H1 (cell line): ENCODE measurements around the gene LDLRAD4. TPM values are rescaled to one million over a fixed set of nuclear protein-coding genes. Genes with fewer than 3 reads are reported as not detected.
"Not testable (repeated sequence)": the region's sequence is repeated elsewhere in the genome, so short reads cannot be mapped to it uniquely, and the experiment has no call there.

Experiments used
- CTCF ChIA-PET: fragments of 300-600 bp; sonication (Branson Sonifier 250); formaldehyde crosslinking; loops from one replicate; lab custom pipeline; 2021; ENCODE audit not compliant: partially characterized antibody; lab: Charles Lee
- POLR2A ChIA-PET: fragments of 300-600 bp; sonication (Branson Sonifier 250); formaldehyde crosslinking; loops from one replicate; lab custom pipeline; 2021; ENCODE audit warnings: inconsistent platforms; ENCODE audit not compliant: partially characterized antibody; lab: Charles Lee
- DNase-seq, 2 experiments: peaks; one replicate each; pipeline versions ENCODE4 v3.0.0 to v3.0.0-alpha.2; 2010 to 2022; ENCODE audit warnings: low spot score in 2 of 2, low read depth in 1 of 2, mixed read lengths in 1 of 2
- FAIRE-seq: peaks from 2 replicates; lab custom pipeline; 2011; peaks lifted over from hg19 to GRCh38; lab: Jason Lieb, UNC
- H2AFZ ChIP-seq: 2 replicates; pipeline ENCODE4 v1.8.1; 2012; ENCODE audit warnings: low read length, inconsistent platforms
- H2AK5ac ChIP-seq: 2 replicates; pipeline ENCODE4 v1.6.1; 2013; ENCODE audit warnings: low read depth, low read length
- H2BK120ac ChIP-seq: replicated peaks from 2 replicates; pipeline ENCODE3; 2013; ENCODE audit warnings: low read depth, low read length, inconsistent platforms
- H2BK12ac ChIP-seq: 2 replicates; pipeline ENCODE4 v1.6.1; 2013; ENCODE audit warnings: low read depth, low read length
- H2BK15ac ChIP-seq: 2 replicates; pipeline ENCODE4 v1.6.1; 2013; ENCODE audit warnings: low read length
- H2BK20ac ChIP-seq: 2 replicates; pipeline ENCODE4 v1.6.1; 2013; ENCODE audit warnings: low read length
- H2BK5ac ChIP-seq: 2 replicates; pipeline ENCODE4 v1.6.1; 2013; ENCODE audit warnings: low read depth, low read length
- H3K14ac ChIP-seq: 2 replicates; pipeline ENCODE4 v1.6.1; 2013; ENCODE audit warnings: inconsistent platforms; ENCODE audit not compliant: insufficient read length
- H3K18ac ChIP-seq: 2 replicates; pipeline ENCODE4 v1.6.1; 2013; ENCODE audit warnings: low read length; ENCODE audit errors: extremely low read depth
- H3K23ac ChIP-seq: 2 replicates; pipeline ENCODE4 v1.6.1; 2013; ENCODE audit warnings: inconsistent platforms; ENCODE audit not compliant: insufficient read length
- H3K23me2 ChIP-seq: 2 replicates; pipeline ENCODE4 v1.6.1; 2013; ENCODE audit warnings: low read depth, low read length
- H3K27ac ChIP-seq: 2 replicates; pipeline ENCODE4 v1.6.1; 2011; ENCODE audit warnings: low read depth, low read length, inconsistent platforms
- H3K27me3 ChIP-seq, 4 experiments: replicated peaks in 1 of 4; 1 replicate in 1 of 4; 2 replicates in 3 of 4; pipeline versions ENCODE4 v1.6.1 to v1.8.1; 2011 to 2013; ENCODE audit warnings: low read length in 3 of 4, mild to moderate bottlenecking in 3 of 4, inconsistent platforms in 2 of 4, mixed read lengths in 2 of 4, moderate library complexity in 1 of 4; ENCODE audit not compliant: control insufficient read depth in 3 of 4, insufficient read depth in 3 of 4; ENCODE audit errors: extremely low read depth in 1 of 4
- H3K36me3 ChIP-seq, 4 experiments: 2 replicates each; pipeline versions ENCODE4 v1.6.1 to v1.8.1; 2011 to 2013; ENCODE audit warnings: mild to moderate bottlenecking in 4 of 4, low read length in 3 of 4, moderate library complexity in 2 of 4, control low read depth in 1 of 4, inconsistent platforms in 1 of 4; ENCODE audit not compliant: insufficient read depth in 4 of 4, control insufficient read depth in 2 of 4
- H3K4ac ChIP-seq: replicated peaks from 2 replicates; pipeline ENCODE3; 2013; ENCODE audit warnings: low read length, low read depth, mixed read lengths, inconsistent platforms; ENCODE audit not compliant: insufficient read length
- H3K4me1 ChIP-seq, 4 experiments: replicated peaks in 1 of 4; 1 replicate in 1 of 4; 2 replicates in 3 of 4; pipeline versions ENCODE4 v1.6.1 to v1.8.1; 2011 to 2013; ENCODE audit warnings: low read length in 3 of 4, inconsistent platforms in 2 of 4, mixed read lengths in 1 of 4; ENCODE audit not compliant: insufficient read depth in 4 of 4, control insufficient read depth in 3 of 4
- H3K4me2 ChIP-seq, 2 experiments: 2 replicates each; pipeline versions ENCODE4 v1.6.1 to v1.8.1; 2011 to 2013; ENCODE audit warnings: low read depth in 2 of 2, low read length in 2 of 2, control low read depth in 1 of 2, inconsistent platforms in 1 of 2, mild to moderate bottlenecking in 1 of 2; ENCODE audit not compliant: insufficient read depth in 1 of 2
- H3K4me3 ChIP-seq, 4 experiments: fragments of 200-600, 300-600 bp in 1 of 4; sonication (generic), shearing (Covaris generic), sonication (Bioruptor Twin) in 1 of 4; 2 replicates each; pipeline versions ENCODE4 v1.5.1 to v1.8.1; 2011 to 2016; ENCODE audit warnings: low read length in 4 of 4, low read depth in 3 of 4, control low read depth in 2 of 4, inconsistent platforms in 2 of 4, mild to moderate bottlenecking in 2 of 4, mixed read lengths in 1 of 4, moderate library complexity in 1 of 4; ENCODE audit not compliant: insufficient read depth in 2 of 4; ENCODE audit errors: extremely low read depth in 1 of 4
- H3K56ac ChIP-seq: replicated peaks from 2 replicates; pipeline ENCODE3; 2013; ENCODE audit warnings: low read depth, mild to moderate bottlenecking, mixed read lengths, low read length, inconsistent platforms; ENCODE audit not compliant: insufficient read length
- H3K79me1 ChIP-seq: 2 replicates; pipeline ENCODE4 v1.6.1; 2013; ENCODE audit warnings: low read depth, low read length, control low read depth
- H3K79me2 ChIP-seq, 2 experiments: 2 replicates each; pipeline versions ENCODE4 v1.6.1 to v1.8.1; 2012 to 2013; ENCODE audit warnings: low read length in 2 of 2, mild to moderate bottlenecking in 2 of 2, inconsistent platforms in 1 of 2; ENCODE audit not compliant: insufficient read depth in 2 of 2, control insufficient read depth in 1 of 2
- H3K9ac ChIP-seq, 4 experiments: replicated peaks in 1 of 4; 1 replicate in 1 of 4; 2 replicates in 3 of 4; pipeline versions ENCODE4 v1.6.1 to v1.8.1; 2011 to 2013; ENCODE audit warnings: low read depth in 3 of 4, low read length in 3 of 4, control low read depth in 2 of 4, mild to moderate bottlenecking in 2 of 4, moderate library complexity in 2 of 4, inconsistent platforms in 1 of 4; ENCODE audit errors: extremely low read depth in 1 of 4
- H3K9me3 ChIP-seq, 2 experiments: 2 replicates each; pipeline versions ENCODE4 v1.6.1 to v1.8.1; 2012 to 2013; ENCODE audit warnings: mild to moderate bottlenecking in 2 of 2, moderate library complexity in 2 of 2, control low read depth in 1 of 2, inconsistent platforms in 1 of 2, low read depth in 1 of 2, low read length in 1 of 2, mixed read lengths in 1 of 2; ENCODE audit not compliant: insufficient read depth in 2 of 2
- H4K20me1 ChIP-seq, 2 experiments: replicated peaks in 1 of 2; 2 replicates each; pipeline versions ENCODE3 to v1.8.1; 2011 to 2013; ENCODE audit warnings: inconsistent platforms in 2 of 2, low read length in 2 of 2, mild to moderate bottlenecking in 1 of 2; ENCODE audit not compliant: insufficient read depth in 2 of 2, control insufficient read depth in 1 of 2
- H4K5ac ChIP-seq: 2 replicates; pipeline ENCODE4 v1.6.1; 2013; ENCODE audit warnings: low read length, low read depth, mixed read lengths, inconsistent platforms; ENCODE audit not compliant: insufficient read length
- H4K8ac ChIP-seq: 2 replicates; pipeline ENCODE4 v1.8.0; 2013; ENCODE audit warnings: mild to moderate bottlenecking, moderate library complexity, low read length, inconsistent platforms; ENCODE audit not compliant: insufficient read depth; ENCODE audit errors: extremely low read depth
- H4K91ac ChIP-seq: replicated peaks from 2 replicates; pipeline ENCODE3; 2013; ENCODE audit warnings: low read length, mixed read lengths, inconsistent platforms; ENCODE audit not compliant: insufficient read length
- WGBS, 2 experiments: shearing (Covaris generic) in 1 of 2; methylation state at CpG; one replicate each; pipeline versions ENCODE4 v1.1.6 to v1.1.7; 2013 to 2015; ENCODE audit warnings: low lambda C conversion rate in 2 of 2, mixed read lengths in 2 of 2, inconsistent platforms in 1 of 2, low coverage in 1 of 2, missing lambda C conversion rate in 1 of 2; ENCODE audit not compliant: insufficient replicate concordance in 2 of 2, insufficient coverage in 1 of 2, insufficient read length in 1 of 2; ENCODE audit errors: extremely low coverage in 1 of 2, missing lambda C conversion rate in 1 of 2; 5-methylcytosine and 5-hydroxymethylcytosine counted together
- polyA plus RNA-seq, 7 experiments: library from polyadenylated mRNA; depleted of rRNA in 3 of 7; stranded (reverse) in 5 of 7; unstranded in 2 of 7; fragments of >200 nt in 5 of 7; fragments of 200-250 nt in 2 of 7; gene quantifications; 1 replicate in 5 of 7; 2 replicates in 1 of 7; 4 replicates in 1 of 7; pipeline versions ENCODE4 v1.2.1 to v1.2.3, GENCODE V29; 2011 to 2013; ENCODE audit warnings: missing spikeins in 2 of 7, mixed read lengths in 2 of 7
- total RNA-seq: library from RNA; stranded (reverse); fragmentation: NEBNext Ultra II Directional; extraction: Animal tissue kit (Norgen Biotek cat#: 25700); gene quantifications from 2 replicates; pipeline ENCODE4 v1.2.1, GENCODE V29; 2021

LDLRAD4 gene
- total and polyA plus RNA-seq, 2 of the 8 experiments (the other 6 are each of a cell fraction or from before 2014, with no cell fraction given) = 0.77 to 1.4 TPM

GRCh38 chr18:13608024-13608562, 389.5 kb downstream of the LDLRAD4 start:
- DNase-seq, H3K23ac ChIP-seq, H2AK5ac ChIP-seq, H4K20me1 ChIP-seq, H4K91ac ChIP-seq, FAIRE-seq, H3K9me3 ChIP-seq, H3K23me2 ChIP-seq, H3K4me2 ChIP-seq, H3K56ac ChIP-seq, H3K4ac ChIP-seq, H3K14ac ChIP-seq, H3K4me3 ChIP-seq, H3K9ac ChIP-seq, H2BK12ac ChIP-seq, POLR2A ChIA-PET, H3K18ac ChIP-seq, H2BK20ac ChIP-seq, H2AFZ ChIP-seq, H3K36me3 ChIP-seq, H2BK120ac ChIP-seq, H2BK5ac ChIP-seq, H4K5ac ChIP-seq, H2BK15ac ChIP-seq, H3K79me1 ChIP-seq, H3K79me2 ChIP-seq, H4K8ac ChIP-seq, H3K27ac ChIP-seq: not testable (repeated sequence)
- Histone ChIP-seq H3K27me3 (peaks cover 0 to 28% (median 22%) of the 10 kb centered on the region in 4 experiments; a peak in 5 of 7 replicates), H3K4me1 (peaks cover 0 to 14% (median 6%) of the 10 kb centered on the region in 4 experiments; a peak in 4 of 7 replicates)
- WGBS, 2 experiments = 85% methylated on average over 8 of the region's 10 CpGs; no CpG with 5 or more reads in 1 of the 2 experiments
- CTCF ChIA-PET = interaction anchor here (1.4 kb wide), 1 partner anchor 22 kb away, joined by 5 read pairs; no protein-coding TSS in a partner anchor
